Measurements from ENCODE around the gene DLGAP1.

- TF ChIP-seq CTCF (conservative IDR thresholded peaks at IDR 0.05; ENCODE audit: low read depth, low read length) (no peak), POLR2A (IDR thresholded peaks at IDR 0.05; ENCODE audit: low read depth, low read length) (no peak), RCOR1 (IDR thresholded peaks at IDR 0.05; ENCODE audit: insufficient replicate concordance, low read length) (no peak), CEBPB (IDR thresholded peaks at IDR 0.05; ENCODE audit: low read depth, low read length) (no peak), RAD21 (IDR thresholded peaks at IDR 0.05; ENCODE audit: low read length) (no peak), MAFK (IDR thresholded peaks at IDR 0.05; ENCODE audit: low read depth, low read length) (no peak), CHD1 (IDR thresholded peaks at IDR 0.05; ENCODE audit: low read depth, low read length) (no peak), ELK1 (IDR thresholded peaks at IDR 0.05; ENCODE audit: borderline replicate concordance, low read depth, low read length) (no peak), RFX5 (IDR thresholded peaks at IDR 0.05; ENCODE audit: low read depth, low read length) (no peak), USF2 (IDR thresholded peaks at IDR 0.05; ENCODE audit: low read depth, low read length) (no peak), MXI1 (IDR thresholded peaks at IDR 0.05; ENCODE audit: borderline replicate concordance, low read depth, low read length) (no peak)
Measured at GRCh38 chr18:4270988-4271387, 184.1 kb downstream of the DLGAP1 start.
